Hepatocyte (in vitro differentiated cells): ENCODE measurements around the gene ACY1.
A peak's percentile ranks its signal among the peaks of the same experiment; 100 is the strongest.

Experiments
- CTCF ChIP-seq: fragments of 200-600 bp; sonication (generic); IDR thresholded peaks from 2 replicates; pipeline ENCODE4 v1.5.1; 2016; ENCODE audit warnings: antibody characterized with exemption, mild to moderate bottlenecking; ENCODE audit not compliant: poor library complexity
- EZH2 ChIP-seq: fragments of 200-600 bp; sonication (generic); IDR thresholded peaks from 2 replicates; pipeline ENCODE4 v1.6.1; 2016; ENCODE audit warnings: antibody characterized with exemption, mild to moderate bottlenecking, borderline replicate concordance
- EZH2phosphoT487 ChIP-seq: fragments of 200-600 bp; sonication (generic); IDR thresholded peaks from one replicate; pipeline ENCODE4 v1.6.1; 2018; ENCODE audit warnings: antibody characterized with exemption, mild to moderate bottlenecking, low read depth, moderate library complexity; ENCODE audit not compliant: unreplicated experiment, severe bottlenecking

- TF ChIP-seq CTCF = peak; percentile 20
- TF ChIP-seq EZH2 = no peak
- TF ChIP-seq EZH2phosphoT487 = no peak
Observed at GRCh38 chr3:51975852-51976549, 7.3 kb upstream of the ACY1 start.
